BLaER1 treated with 17β-estradiol and CSF1 and Interleukin-3, amounts not matched to agents 10 nM and 100 nM (cell line): ENCODE measurements around the gene SNRPA1.
"Not testable (repeated sequence)": the region's sequence is repeated elsewhere in the genome, so short reads cannot be mapped to it uniquely, and the experiment has no call there.

Experiments used
- H3K27ac ChIP-seq, 11 experiments: shearing (Covaris generic); formaldehyde crosslinking; 2 replicates each; pipeline ENCODE4 v1.8.1; 2022
- H3K27me3 ChIP-seq, 11 experiments: shearing (Covaris generic); formaldehyde crosslinking; 2 replicates each; pipeline ENCODE4 v1.8.1; 2022
- H3K36me3 ChIP-seq, 11 experiments: shearing (Covaris generic); formaldehyde crosslinking; 2 replicates each; pipeline ENCODE4 v1.8.1; 2022
- H3K4me1 ChIP-seq, 10 experiments: shearing (Covaris generic); formaldehyde crosslinking; 2 replicates each; pipeline ENCODE4 v1.8.1; 2022
- H3K4me2 ChIP-seq, 11 experiments: shearing (Covaris generic); formaldehyde crosslinking; 2 replicates each; pipeline ENCODE4 v1.8.1; 2022
- H3K4me3 ChIP-seq, 10 experiments: shearing (Covaris generic); formaldehyde crosslinking; 2 replicates each; pipeline ENCODE4 v1.8.1; 2022
- H3K9ac ChIP-seq, 11 experiments: shearing (Covaris generic); formaldehyde crosslinking; 2 replicates each; pipeline ENCODE4 v1.8.1; 2022
- H3K9me3 ChIP-seq, 11 experiments: shearing (Covaris generic); formaldehyde crosslinking; replicated peaks in 1 of 11; 2 replicates each; pipeline ENCODE4 v1.8.1; 2022
- H4K20me1 ChIP-seq, 11 experiments: shearing (Covaris generic); formaldehyde crosslinking; 2 replicates each; pipeline ENCODE4 v1.8.1; 2022
- Cebpa-rat ChIP-seq, 11 experiments: shearing (Covaris generic); IDR thresholded peaks; 2 replicates each; pipeline ENCODE4 v1.8.1; 2022

The SNRPA1 gene

GRCh38 chr15:101294731-101295606 is at the start of gene SNRPA1:
Gene SNRPA1 (minus strand): TSS chr15:101295248. CDS start chr15:101295178, 70 bp downstream.
- H4K20me1 ChIP-seq, result peaks cover 40 to 50% (median 45%) of the 10 kb centered on the region in 11 experiments; a peak in 21 of 22 replicates
- peak within 1 kb of the TSS; percentile 81 to 98 (median 95) for H3K27ac ChIP-seq
- peak within 1 kb of the TSS; percentile 88 to 99 (median 95) for H3K9ac ChIP-seq
- peak within 1 kb of the TSS; percentile 89 to 97 (median 94) for H3K4me2 ChIP-seq
- H3K9me3 ChIP-seq, result no peaks in the 10 kb centered on the region
- H3K4me1 ChIP-seq, result peaks cover 36 to 43% (median 38%) of the 10 kb centered on the region in 10 experiments
- H3K4me3 ChIP-seq, result peak within 1 kb of the TSS; percentile 75 to 96 (median 88)
- peaks cover 9 to 38% (median 29%) of the 10 kb centered on the region in 11 experiments; a peak in 21 of 22 replicates for H3K36me3 ChIP-seq
- TF ChIP-seq Cebpa-rat (IDR thresholded peaks at IDR 0.05), result no peak
- H3K27me3 ChIP-seq, result no peaks in the 10 kb centered on the region

DNA sequence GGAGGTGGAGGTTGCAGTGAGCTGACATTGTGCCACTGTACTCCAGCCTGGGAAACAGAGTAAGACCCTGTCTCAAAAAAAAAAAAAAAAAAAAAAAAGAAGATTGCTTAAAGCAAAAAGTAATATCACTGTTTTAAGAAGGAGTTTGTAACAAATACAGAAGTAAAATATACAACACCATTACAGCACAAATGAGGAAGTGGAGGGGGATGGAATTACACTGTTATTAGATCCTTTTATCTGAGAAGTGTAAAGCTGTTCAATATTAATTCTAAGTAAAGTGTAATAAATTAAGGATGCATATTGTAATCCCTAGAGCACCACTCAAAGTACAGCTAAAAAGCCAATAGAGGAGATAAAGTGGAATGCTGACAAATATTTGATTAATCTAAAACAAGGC is 47.0 kb upstream of the SNRPA1 start:
- H3K36me3 ChIP-seq, result no peaks in the 10 kb centered on the region
- peaks cover 12 to 20% (median 15%) of the 10 kb centered on the region in 10 experiments; a peak in 17 of 20 replicates for H3K4me1 ChIP-seq
- no peak for TF ChIP-seq Cebpa-rat (IDR thresholded peaks at IDR 0.05)
- H4K20me1 ChIP-seq, result no peaks in the 10 kb centered on the region
- H3K9ac ChIP-seq, result no peak overlapping the region
- peaks cover 0 to 2% (median under 1%) of the 10 kb centered on the region in 11 experiments; a peak in 6 of 22 replicates for H3K9me3 ChIP-seq
- H3K27me3 ChIP-seq, result no peaks in the 10 kb centered on the region
- H3K27ac ChIP-seq, result no peak overlapping the region
- H3K4me3 ChIP-seq, result no peak overlapping the region
- peak overlapping the region in 2 of 11 experiments; percentile 37 to 48; a peak in 3 of 22 replicates for H3K4me2 ChIP-seq

DNA sequence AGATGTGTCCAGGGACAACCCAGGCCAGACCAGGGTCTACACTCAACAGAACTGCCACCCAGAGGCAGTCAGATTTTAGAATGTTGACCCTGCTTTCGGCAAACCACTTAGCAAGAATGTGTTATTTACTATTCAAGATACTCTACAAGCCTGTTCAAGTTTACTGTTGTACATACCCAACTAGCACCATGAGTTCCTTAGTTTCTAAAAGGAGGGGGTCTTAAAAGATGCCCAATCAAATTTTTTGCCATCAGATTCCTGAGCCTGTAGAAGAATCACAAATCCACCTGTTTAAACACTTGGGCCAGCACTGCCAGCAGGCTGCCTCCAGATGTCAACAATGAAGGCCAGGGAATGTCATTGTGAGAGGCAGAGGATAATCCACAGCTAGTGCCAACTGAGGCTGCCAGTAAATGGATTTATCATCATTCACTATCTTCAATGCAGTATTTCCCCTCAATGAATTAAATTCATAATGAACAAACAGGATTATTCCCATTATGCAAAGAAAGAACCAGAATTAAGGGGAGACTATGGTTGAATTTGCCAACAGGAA is 43.5 kb upstream of the SNRPA1 start:
- peak overlapping the region in 8 of 11 experiments; percentile 17 to 79 (median 64); a peak in 15 of 22 replicates for H3K4me2 ChIP-seq
- H3K9ac ChIP-seq, result no peak overlapping the region
- no peak overlapping the region for H3K27ac ChIP-seq
- H3K4me1 ChIP-seq, result peaks cover 19 to 31% (median 22%) of the 10 kb centered on the region in 10 experiments; a peak in 19 of 20 replicates
- H4K20me1 ChIP-seq, result no peaks in the 10 kb centered on the region
- peaks cover 24 to 35% (median 33%) of the 10 kb centered on the region in 11 experiments for H3K9me3 ChIP-seq
- TF ChIP-seq Cebpa-rat (IDR thresholded peaks at IDR 0.05), result no peak
- H3K27me3 ChIP-seq, result no peaks in the 10 kb centered on the region
- H3K4me3 ChIP-seq, result no peak overlapping the region
- H3K36me3 ChIP-seq, result no peaks in the 10 kb centered on the region

- peak overlapping the region in 8 of 11 experiments; percentile 17 to 79 (median 64); a peak in 15 of 22 replicates for H3K4me2 ChIP-seq
- no peak for TF ChIP-seq Cebpa-rat (IDR thresholded peaks at IDR 0.05)
- H3K4me3 ChIP-seq, result no peak overlapping the region
- H3K27ac ChIP-seq, result no peak overlapping the region
- H3K9ac ChIP-seq, result no peak overlapping the region
- no peaks in the 10 kb centered on the region for H4K20me1 ChIP-seq
- H3K27me3 ChIP-seq, result no peaks in the 10 kb centered on the region
- H3K9me3 ChIP-seq, result peaks cover 24 to 41% (median 38%) of the 10 kb centered on the region in 11 experiments
- peaks cover 19 to 31% (median 22%) of the 10 kb centered on the region in 10 experiments; a peak in 19 of 20 replicates for H3K4me1 ChIP-seq
- H3K36me3 ChIP-seq, result no peaks in the 10 kb centered on the region
Measured at GRCh38 chr15:101337976-101338375, 42.9 kb upstream of the SNRPA1 start.

DNA sequence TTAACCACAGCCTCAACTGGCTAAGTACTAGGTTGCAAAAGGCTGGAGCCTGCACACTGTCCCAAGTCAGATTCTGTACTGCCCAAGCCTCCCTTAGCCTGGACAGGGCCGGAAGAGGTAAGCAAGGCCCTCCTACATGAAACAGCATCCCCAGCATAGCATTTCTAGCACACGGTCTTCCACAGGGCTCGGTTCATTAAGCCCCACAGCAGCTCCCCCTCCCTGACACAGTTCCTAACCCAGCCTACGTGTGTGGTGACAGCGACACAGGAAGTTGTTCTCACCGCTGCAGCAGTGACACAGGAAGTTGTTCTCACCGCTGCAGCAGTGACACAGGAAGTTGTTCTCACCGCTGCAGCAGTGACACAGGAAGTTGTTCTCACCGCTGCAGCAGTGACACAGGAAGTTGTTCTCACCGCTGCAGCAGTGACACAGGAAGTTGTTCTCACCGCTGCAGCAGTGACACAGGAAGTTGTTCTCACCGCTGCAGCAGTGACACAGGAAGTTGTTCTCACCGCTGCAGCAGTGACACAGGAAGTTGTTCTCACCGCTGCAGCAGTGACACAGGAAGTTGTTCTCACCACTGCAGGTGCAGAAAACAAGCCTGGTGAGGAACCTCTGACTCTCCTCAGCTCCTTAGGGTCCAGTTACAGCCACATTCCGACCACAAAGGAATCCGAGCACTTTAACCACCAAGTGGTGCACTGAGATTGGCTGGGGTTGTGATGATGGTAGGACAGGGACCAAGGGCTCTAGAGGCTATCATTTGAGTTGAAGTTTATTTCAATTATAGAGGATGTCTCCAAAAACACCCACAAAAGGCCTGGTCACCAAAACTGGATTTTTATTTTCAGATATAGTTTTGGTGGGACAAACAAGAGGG is 39.1 kb upstream of the SNRPA1 start:
- Histone ChIP-seq H3K4me1 (peaks cover 6 to 38% (median 24%) of the 10 kb centered on the region in 10 experiments; a peak in 18 of 20 replicates), H3K27me3 (peaks cover 0 to 12% (median 0%) of the 10 kb centered on the region in 11 experiments; a peak in 2 of 22 replicates), H3K9ac (peak overlapping the region in 1 of 11 experiments; percentile 30; a peak in 1 of 22 replicates), H3K9me3 (peaks cover 24 to 42% (median 39%) of the 10 kb centered on the region in 11 experiments), H3K4me2 (peak overlapping the region; percentile 46 to 78 (median 63)), H3K27ac (peak overlapping the region; percentile 47 to 78 (median 72); a peak in 20 of 22 replicates), H3K4me3 (peak overlapping the region; percentile 37 to 63 (median 50); a peak in 19 of 20 replicates)
- H4K20me1 ChIP-seq, H3K36me3 ChIP-seq: not testable (repeated sequence)

GRCh38 chr15:101332061-101332467 is 37.0 kb upstream of the SNRPA1 start:
- TF ChIP-seq Cebpa-rat (IDR thresholded peaks at IDR 0.05), result no peak
- Histone ChIP-seq H3K27ac (no peak overlapping the region), H3K36me3 (no peaks in the 10 kb centered on the region), H4K20me1 (no peaks in the 10 kb centered on the region), H3K4me1 (peaks cover 6 to 18% (median 8%) of the 10 kb centered on the region in 10 experiments; a peak in 18 of 20 replicates), H3K4me3 (no peak overlapping the region), H3K4me2 (no peak overlapping the region), H3K9ac (no peak overlapping the region), H3K27me3 (peaks cover 0 to 12% (median 0%) of the 10 kb centered on the region in 11 experiments; a peak in 3 of 22 replicates), H3K9me3 (peaks cover 24 to 40% (median 38%) of the 10 kb centered on the region in 11 experiments)

DNA sequence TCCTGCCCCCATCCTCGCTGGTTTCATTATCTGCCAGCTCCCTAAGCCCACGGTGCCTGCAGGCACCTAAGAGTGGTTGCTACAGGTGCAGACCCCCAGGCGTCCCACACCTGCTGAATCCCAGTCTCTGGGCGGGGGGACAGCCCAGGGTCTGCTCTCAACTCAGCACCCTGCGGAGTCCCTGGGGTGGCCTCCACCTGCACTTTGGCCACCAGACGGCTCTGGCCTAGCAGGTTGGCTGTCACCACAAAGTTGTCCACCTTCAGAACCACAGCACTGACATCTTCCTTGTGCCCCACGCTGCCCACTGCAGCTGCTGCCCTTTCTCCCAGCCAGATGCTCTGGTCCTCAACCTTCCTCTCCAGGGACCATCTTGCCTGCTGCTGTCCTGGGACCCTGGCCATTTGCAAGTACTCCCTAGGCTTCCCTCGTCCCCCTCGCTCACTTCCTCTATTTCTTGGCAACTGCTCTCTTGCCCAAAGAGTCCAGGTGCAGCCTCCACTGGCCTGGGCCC is 34.9 kb upstream of the SNRPA1 start:
- no peak overlapping the region for H3K9ac ChIP-seq
- H3K9me3 ChIP-seq, result peaks cover 11 to 19% (median 17%) of the 10 kb centered on the region in 11 experiments
- TF ChIP-seq Cebpa-rat (IDR thresholded peaks at IDR 0.05), result no peak
- peak overlapping the region in 6 of 11 experiments; percentile 3 to 39 (median 22); a peak in 8 of 22 replicates for H3K4me2 ChIP-seq
- H3K27ac ChIP-seq, result no peak overlapping the region
- H3K36me3 ChIP-seq, result no peaks in the 10 kb centered on the region
- peaks cover 5 to 17% (median 9%) of the 10 kb centered on the region in 10 experiments; a peak in 19 of 20 replicates for H3K4me1 ChIP-seq
- peaks cover 0 to 12% (median 0%) of the 10 kb centered on the region in 11 experiments; a peak in 3 of 22 replicates for H3K27me3 ChIP-seq
- no peak overlapping the region for H3K4me3 ChIP-seq
- H4K20me1 ChIP-seq, result no peaks in the 10 kb centered on the region

DNA sequence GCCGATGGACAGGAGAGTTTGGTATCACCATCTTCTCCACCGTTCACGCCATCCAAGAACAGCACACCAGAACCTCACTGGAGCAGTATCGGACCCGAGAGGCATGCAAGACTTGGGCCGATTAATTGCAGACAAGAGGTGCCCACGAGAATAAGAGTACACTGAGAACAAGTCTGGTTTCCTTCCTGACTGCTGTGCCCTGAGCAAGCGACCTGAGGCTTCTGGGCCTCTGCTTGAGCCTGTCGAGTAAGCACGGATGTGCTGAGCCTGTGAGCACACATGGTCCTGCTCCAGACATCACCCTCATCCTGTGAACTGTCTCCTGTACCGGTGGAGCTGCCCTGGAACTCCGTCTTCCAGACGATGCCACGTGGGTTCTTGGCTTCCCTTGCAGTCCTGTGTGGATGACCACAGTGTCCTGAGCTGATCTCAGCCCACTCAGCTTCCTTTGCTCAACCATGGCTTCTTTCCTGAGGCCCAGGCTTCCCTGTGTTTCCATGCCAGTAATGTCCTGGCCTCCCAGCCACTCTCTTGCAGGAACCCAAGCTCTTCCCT is 34.3 kb upstream of the SNRPA1 start:
- Histone ChIP-seq H3K9ac (no peak overlapping the region), H3K4me1 (peaks cover 0 to 17% (median 9%) of the 10 kb centered on the region in 10 experiments; a peak in 17 of 20 replicates), H3K4me2 (peak overlapping the region in 2 of 11 experiments; percentile 3 to 39; a peak in 3 of 22 replicates), H3K9me3 (peaks cover 5 to 14% (median 12%) of the 10 kb centered on the region in 11 experiments), H4K20me1 (no peaks in the 10 kb centered on the region), H3K4me3 (no peak overlapping the region), H3K27me3 (peaks cover 0 to 12% (median 0%) of the 10 kb centered on the region in 11 experiments; a peak in 3 of 22 replicates), H3K27ac (no peak overlapping the region), H3K36me3 (no peaks in the 10 kb centered on the region)
- TF ChIP-seq Cebpa-rat (IDR thresholded peaks at IDR 0.05), result no peak
